IMR-90 (cell line): ENCODE results near the gene SLC38A7. TPM values are rescaled to one million over a fixed set of nuclear protein-coding genes. Genes with fewer than 3 reads are reported as not detected.

Experiments
- ATAC-seq: fragments of 200-7000 bp; cut with Tn5 transposase; 2 replicates; pipeline ENCODE4 v1.9.1; 2020; ENCODE audit warnings: low read depth, mild to moderate bottlenecking, moderate library complexity
- BruUV-seq: library from RNA; stranded (reverse); fragments of 400-500 nt; replicated peaks from 2 replicates; lab custom pipeline; 2021; lab: Mats Ljungman, UMichigan
- CTCF ChIA-PET: fragments of 300-600 bp; formaldehyde crosslinking; extraction: SDS; loops from one replicate; lab custom pipeline; 2021; ENCODE audit warnings: antibody characterized with exemption; lab: Yijun Ruan, JAX
- POLR2A ChIA-PET: fragments of 300-600 bp; sonication (Branson Sonifier 250); formaldehyde crosslinking; loops from one replicate; lab custom pipeline; 2022; ENCODE audit warnings: antibody characterized with exemption; ENCODE audit not compliant: unreplicated experiment; lab: Charles Lee
- DNase-seq: peaks from one replicate; pipeline ENCODE4 v3.0.0; 2013
- H2AFZ ChIP-seq: replicated peaks from 2 replicates; pipeline ENCODE3; 2013; ENCODE audit warnings: low read length, mild to moderate bottlenecking; ENCODE audit not compliant: poor library complexity
- H2AK5ac ChIP-seq: 2 replicates; pipeline ENCODE4 v1.6.1; 2013; ENCODE audit warnings: low read depth, low read length, inconsistent platforms
- H2AK9ac ChIP-seq: replicated peaks from 2 replicates; pipeline ENCODE3; 2013; ENCODE audit warnings: mild to moderate bottlenecking, low read depth, low read length, moderate library complexity; ENCODE audit not compliant: poor library complexity
- H2BK120ac ChIP-seq: 2 replicates; pipeline ENCODE4 v1.6.1; 2013; ENCODE audit warnings: low read depth, low read length, inconsistent platforms
- H2BK15ac ChIP-seq: 3 replicates; pipeline ENCODE4 v1.6.1; 2013; ENCODE audit warnings: low read depth, low read length, inconsistent platforms
- H2BK20ac ChIP-seq: 2 replicates; pipeline ENCODE4 v1.6.1; 2013; ENCODE audit warnings: low read depth, mild to moderate bottlenecking, inconsistent platforms, low read length, moderate library complexity
- H2BK5ac ChIP-seq: 2 replicates; pipeline ENCODE4 v1.6.1; 2013; ENCODE audit warnings: mild to moderate bottlenecking, low read depth, low read length, inconsistent platforms; ENCODE audit not compliant: poor library complexity, severe bottlenecking
- H3K14ac ChIP-seq: replicated peaks from 2 replicates; pipeline ENCODE4 v1.6.1; 2013; ENCODE audit warnings: low read depth, low read length, inconsistent platforms
- H3K18ac ChIP-seq: 2 replicates; pipeline ENCODE4 v1.6.1; 2013; ENCODE audit warnings: low read depth, low read length, control low read depth
- H3K23ac ChIP-seq: 2 replicates; pipeline ENCODE4 v1.6.1; 2013; ENCODE audit warnings: low read depth, low read length, inconsistent platforms
- H3K27ac ChIP-seq: 2 replicates; pipeline ENCODE4 v1.5.1; 2013; ENCODE audit warnings: mild to moderate bottlenecking, control low read depth, low read length; ENCODE audit not compliant: insufficient read depth
- H3K27me3 ChIP-seq: 2 replicates; pipeline ENCODE4 v1.6.1; 2013; ENCODE audit warnings: low read length; ENCODE audit not compliant: control insufficient read depth, insufficient read depth
- H3K36me3 ChIP-seq: 2 replicates; pipeline ENCODE4 v1.6.1; 2013; ENCODE audit warnings: low read length, mixed read lengths; ENCODE audit not compliant: control insufficient read depth, insufficient read depth
- H3K4ac ChIP-seq: 2 replicates; pipeline ENCODE4 v1.6.1; 2013; ENCODE audit warnings: low read depth, low read length, inconsistent platforms
- H3K4me1 ChIP-seq: 2 replicates; pipeline ENCODE4 v1.6.1; 2013; ENCODE audit warnings: low read length, mixed read lengths; ENCODE audit not compliant: control insufficient read depth, insufficient read depth
- H3K4me2 ChIP-seq: 2 replicates; pipeline ENCODE4 v1.6.1; 2013; ENCODE audit warnings: low read depth, mild to moderate bottlenecking, control low read depth, low read length, moderate library complexity
- H3K4me3 ChIP-seq: 2 replicates; pipeline ENCODE4 v1.5.1; 2013; ENCODE audit warnings: low read depth, mild to moderate bottlenecking, control low read depth, low read length, moderate library complexity; ENCODE audit not compliant: insufficient read depth
- H3K56ac ChIP-seq: 2 replicates; pipeline ENCODE4 v1.6.1; 2013; ENCODE audit warnings: low read length, inconsistent platforms; ENCODE audit not compliant: insufficient read depth; ENCODE audit errors: extremely low read depth
- H3K79me1 ChIP-seq, 2 experiments: 2 replicates each; pipeline ENCODE4 v1.6.1; 2013; ENCODE audit warnings: low read length in 2 of 2, inconsistent platforms in 1 of 2, low read depth in 1 of 2
- H3K9ac ChIP-seq: 2 replicates; pipeline ENCODE4 v1.6.1; 2013; ENCODE audit warnings: low read depth, low read length, control low read depth
- H3K9me1 ChIP-seq: 2 replicates; pipeline ENCODE4 v1.6.1; 2013; ENCODE audit warnings: low read length, inconsistent platforms; ENCODE audit not compliant: insufficient read depth
- H3K9me3 ChIP-seq: 2 replicates; pipeline ENCODE4 v1.6.1; 2013; ENCODE audit warnings: low read length; ENCODE audit not compliant: control insufficient read depth, insufficient read depth
- H4K20me1 ChIP-seq: 2 replicates; pipeline ENCODE4 v1.6.1; 2013; ENCODE audit warnings: low read length, inconsistent platforms; ENCODE audit not compliant: insufficient read depth
- H4K5ac ChIP-seq: 2 replicates; pipeline ENCODE4 v1.6.1; 2013; ENCODE audit warnings: mild to moderate bottlenecking, low read depth, low read length, control low read depth
- H4K8ac ChIP-seq, 2 experiments: 2 replicates each; pipeline ENCODE4 v1.6.1; 2013; ENCODE audit warnings: low read depth in 2 of 2, low read length in 2 of 2, control low read depth in 1 of 2, inconsistent platforms in 1 of 2
- H4K91ac ChIP-seq: 2 replicates; pipeline ENCODE4 v1.6.1; 2013; ENCODE audit warnings: low read depth, low read length, inconsistent platforms; ENCODE audit not compliant: insufficient read depth
- BHLHE40 ChIP-seq: fragments of 150-350 bp; IDR thresholded peaks from 2 replicates; pipeline ENCODE4 v1.6.1; 2016; ENCODE audit warnings: mild to moderate bottlenecking, low read depth, low read length
- CEBPB ChIP-seq: IDR thresholded peaks from 2 replicates; pipeline ENCODE4 v1.6.1; 2012; ENCODE audit warnings: low read depth, low read length, improper control_type of control experiment
- CHD1 ChIP-seq: IDR thresholded peaks from 2 replicates; pipeline ENCODE4 v1.6.1; 2012; ENCODE audit warnings: low read depth, low read length, improper control_type of control experiment
- FOS ChIP-seq: fragments of 150-350 bp; IDR thresholded peaks from 2 replicates; pipeline ENCODE4 v1.6.1; 2016; ENCODE audit warnings: low read depth, low read length
- MXI1 ChIP-seq: IDR thresholded peaks from 2 replicates; pipeline ENCODE4 v1.6.1; 2012; ENCODE audit warnings: low read depth, mild to moderate bottlenecking, low read length, moderate library complexity, borderline replicate concordance
- NFE2L2 ChIP-seq: fragments of 150-350 bp; IDR thresholded peaks from 2 replicates; pipeline ENCODE4 v1.6.1; 2016; ENCODE audit warnings: low read depth, mild to moderate bottlenecking, low read length
- RAD21 ChIP-seq: IDR thresholded peaks from 2 replicates; pipeline ENCODE4 v1.6.1; 2012; ENCODE audit warnings: low read length, improper control_type of control experiment
- WGBS, 2 experiments: methylation state at CpG; one replicate each; pipeline versions ENCODE4 v1.1.5 to v1.1.7; 2013; ENCODE audit warnings: missing lambda C conversion rate in 2 of 2; ENCODE audit not compliant: insufficient read length in 1 of 2; ENCODE audit errors: extremely low coverage in 2 of 2; 5-methylcytosine and 5-hydroxymethylcytosine counted together
- dilution Hi-C: fragments of 300-500 bp; cut with HindIII; formaldehyde crosslinking; loops from one replicate; pipeline ENCODE4 v1.14.3; 2018; ENCODE audit warnings: low sequenced_read_pairs; ENCODE audit not compliant: unreplicated experiment
- in situ Hi-C: fragments of 300-500 bp; cut with MboI; formaldehyde crosslinking; loops from 3 replicates; pipeline ENCODE4 v1.14.3; 2019; ENCODE audit warnings: low sequenced_read_pairs, inconsistent platforms, mixed read lengths
- intact Hi-C: fragments of 100-400 bp; cut with micrococcal nuclease; formaldehyde crosslinking; loops from 2 replicates; pipeline ENCODE4 v1.10.0; 2022
- polyA plus RNA-seq, 3 experiments: library from polyadenylated mRNA; depleted of rRNA; stranded (reverse); fragments of >200 nt; gene quantifications; 2 replicates each; pipeline ENCODE4 v1.2.3, GENCODE V29; 2012; ENCODE audit warnings: low replicate concordance in 1 of 3
- total RNA-seq: library from RNA; depleted of rRNA; stranded (reverse); fragments of >200 nt; gene quantifications from 2 replicates; pipeline ENCODE4 v1.2.3, GENCODE V29; 2012

SLC38A7 gene
- total and polyA plus RNA-seq, 2 of the 4 experiments (the other 2 are of a cell fraction): 14.7 to 16.4 TPM

DNA sequence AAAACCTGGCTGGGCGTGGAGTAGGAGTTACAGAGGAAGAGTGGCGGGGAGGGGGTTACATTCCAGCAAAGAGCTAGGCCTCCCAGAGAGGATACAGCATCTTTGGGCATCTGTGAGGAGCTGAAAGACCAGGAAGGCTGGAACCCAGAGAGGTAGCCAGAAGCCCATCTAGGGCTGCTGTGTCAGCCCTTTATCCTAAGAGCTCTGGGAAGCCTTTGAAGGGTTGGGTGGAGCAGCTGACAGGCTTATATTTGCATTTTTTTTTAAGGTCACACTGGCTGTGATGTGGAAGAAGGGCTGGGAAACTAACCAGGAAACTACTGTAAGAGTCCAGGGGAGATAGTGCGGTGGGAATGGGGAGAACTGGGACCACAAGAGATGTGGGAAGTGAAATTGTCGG, 48.1 kb downstream of the SLC38A7 start:
- H3K4me1 ChIP-seq: peaks cover 1% of the 10 kb centered on the region; the same call in 1 of the 2 replicates
- no peak overlapping the region for H3K4me3 ChIP-seq
- H3K9me3 ChIP-seq: no peaks in the 10 kb centered on the region
- TF ChIP-seq NFE2L2 (no peak), FOS (no peak), MXI1 (no peak), CHD1 (no peak), CEBPB (no peak), RAD21 (no peak), BHLHE40 (no peak)
- no peak overlapping the region for H3K23ac ChIP-seq
- no peak overlapping the region for H4K8ac ChIP-seq
- H2AK5ac ChIP-seq: no peak overlapping the region
- CTCF ChIA-PET: interaction anchor here (0.5 kb wide), 1 partner anchor 327 kb away, joined by 3 read pairs; no protein-coding TSS in a partner anchor
- H3K27me3 ChIP-seq: no peaks in the 10 kb centered on the region
- dilution Hi-C loops: no loop called here
- H4K91ac ChIP-seq: no peak overlapping the region
- H2AK9ac ChIP-seq: no peak overlapping the region
- no peak overlapping the region for H3K27ac ChIP-seq
- no TSS peak for BruUV-seq
- H2BK20ac ChIP-seq: no peak overlapping the region
- peaks cover 3% of the 10 kb centered on the region; the same call in 1 of the 2 replicates for H3K9me1 ChIP-seq
- WGBS, 2 experiments: 100% methylated on average over 1 of the region's 4 CpGs; no CpG with 5 or more reads in 1 of the 2 experiments
- H3K4ac ChIP-seq: no peak overlapping the region
- no peak for ATAC-seq
- no peak overlapping the region for H3K4me2 ChIP-seq
- no peak overlapping the region for H2BK5ac ChIP-seq
- POLR2A ChIA-PET: no interaction called here
- H3K56ac ChIP-seq: no peak overlapping the region
- no peaks in the 10 kb centered on the region for H3K36me3 ChIP-seq
- no peak overlapping the region for H2BK15ac ChIP-seq
- DNase-seq: no peak
- no peak overlapping the region for H2BK120ac ChIP-seq
- in situ Hi-C loops: no loop called here
- H3K9ac ChIP-seq: no peak overlapping the region
- intact Hi-C loops: loop anchor here (10.0 kb wide), 1 partner anchor 302 kb away; no protein-coding TSS in a partner anchor
- no peaks in the 10 kb centered on the region for H3K79me1 ChIP-seq
- H3K14ac ChIP-seq: no peak overlapping the region
- no peak overlapping the region for H4K5ac ChIP-seq
- H3K18ac ChIP-seq: no peak overlapping the region
- no peaks in the 10 kb centered on the region for H4K20me1 ChIP-seq
- no peak overlapping the region for H2AFZ ChIP-seq
